ENCODE data around the gene PLA2G4E.

- TF ChIP-seq POLR2A (IDR thresholded peaks at IDR 0.05): no peak
- TF ChIP-seq, protein P1, sequence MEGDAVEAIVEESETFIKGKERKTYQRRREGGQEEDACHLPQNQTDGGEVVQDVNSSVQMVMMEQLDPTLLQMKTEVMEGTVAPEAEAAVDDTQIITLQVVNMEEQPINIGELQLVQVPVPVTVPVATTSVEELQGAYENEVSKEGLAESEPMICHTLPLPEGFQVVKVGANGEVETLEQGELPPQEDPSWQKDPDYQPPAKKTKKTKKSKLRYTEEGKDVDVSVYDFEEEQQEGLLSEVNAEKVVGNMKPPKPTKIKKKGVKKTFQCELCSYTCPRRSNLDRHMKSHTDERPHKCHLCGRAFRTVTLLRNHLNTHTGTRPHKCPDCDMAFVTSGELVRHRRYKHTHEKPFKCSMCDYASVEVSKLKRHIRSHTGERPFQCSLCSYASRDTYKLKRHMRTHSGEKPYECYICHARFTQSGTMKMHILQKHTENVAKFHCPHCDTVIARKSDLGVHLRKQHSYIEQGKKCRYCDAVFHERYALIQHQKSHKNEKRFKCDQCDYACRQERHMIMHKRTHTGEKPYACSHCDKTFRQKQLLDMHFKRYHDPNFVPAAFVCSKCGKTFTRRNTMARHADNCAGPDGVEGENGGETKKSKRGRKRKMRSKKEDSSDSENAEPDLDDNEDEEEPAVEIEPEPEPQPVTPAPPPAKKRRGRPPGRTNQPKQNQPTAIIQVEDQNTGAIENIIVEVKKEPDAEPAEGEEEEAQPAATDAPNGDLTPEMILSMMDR (IDR thresholded peaks at IDR 0.05): no peak
These were observed 45.2 kb downstream of the PLA2G4E start for GRCh38 chr15:41975669-41976068.

Measured in heart left ventricle (tissue), 13 donors.